Measurements from ENCODE around the gene SPATA2L. TPM values are rescaled to one million over a fixed set of nuclear protein-coding genes. Genes with fewer than 3 reads are reported as not detected.

The SPATA2L gene
- total and polyA plus RNA-seq, 10 of the 15 experiments (the other 5 are each of a cell fraction or from before 2014, with no cell fraction given) = 0.20 to 6.9 (median 3.9) TPM; not detected in 1

GRCh38 chr16:89688395-89688794 is 13.1 kb downstream of the SPATA2L start:
- Histone ChIP-seq H3K4me3 (no peak overlapping the region), H3K36me3 (ENCODE audit: control insufficient read depth in 2 of 2, insufficient read depth in 2 of 2, low read length in 1 of 2) (peaks cover 0 to 8% of the 10 kb centered on the region in 2 experiments; a peak in 3 of 4 replicates), H3K9ac (ENCODE audit: control insufficient read depth, insufficient read depth, low read length) (no peak overlapping the region), H3K4me1 (ENCODE audit: control insufficient read depth, insufficient read depth, low read length) (peaks cover 6% of the 10 kb centered on the region; the same call in 1 of the 2 replicates), H3K4me2 (ENCODE audit: control insufficient read depth, insufficient read depth) (0 out of 2 replicates have a peak overlapping the region, but pooled peaks have one; percentile 4), H3K79me2 (ENCODE audit: control insufficient read depth, insufficient read depth, low read length) (peaks cover 11% of the 10 kb centered on the region), H4K20me1 (ENCODE audit: control insufficient read depth, insufficient read depth) (no peaks in the 10 kb centered on the region), H3K27me3 (replicated peaks in 1 of 2; ENCODE audit: control insufficient read depth in 2 of 2, insufficient read depth in 2 of 2, low read length in 1 of 2) (no peaks in the 10 kb centered on the region), H3K27ac (ENCODE audit: control insufficient read depth, insufficient read depth) (no peak overlapping the region), H2AFZ (ENCODE audit: control insufficient read depth, low read depth, low read length) (no peak overlapping the region), H3K9me3 (replicated peaks; ENCODE audit: control insufficient read depth, insufficient read depth, low read length) (no peaks in the 10 kb centered on the region; the same call in 2 of the 3 replicates)
- 99% methylated on average over 5 of the region's 5 CpGs for WGBS (ENCODE audit: insufficient coverage, insufficient replicate concordance, low lambda C conversion rate, missing lambda C conversion rate)
- ATAC-seq (no peak), DNase-seq (ENCODE audit: low read depth, low spot score) (no peak), FAIRE-seq (no peak)
- in situ Hi-C loops (cut with MboI) = no loop called here
- SMC1A ChIA-PET (ENCODE audit: uncharacterized antibody, unreplicated experiment) = interaction anchor here (0.8 to 1.0 kb wide), 2 partner anchors 11 to 172 kb away, joined by 3 read pairs; no protein-coding TSS in a partner anchor
- TF ChIP-seq GABPA (IDR thresholded peaks at IDR 0.05; ENCODE audit: low read depth) = no peak
- no peak for TF ChIP-seq IRF3 (IDR thresholded peaks at IDR 0.05)
- TF ChIP-seq BCL3 (IDR thresholded peaks at IDR 0.05; ENCODE audit: borderline replicate concordance, insufficient read depth, low read depth, low read length, poor library complexity, severe bottlenecking) = no peak
- TF ChIP-seq ZNF217 (IDR thresholded peaks at IDR 0.05) = no peak
- no peak for TF ChIP-seq BACH1 (IDR thresholded peaks at IDR 0.05; ENCODE audit: borderline replicate concordance)
- no peak for TF ChIP-seq SREBF2 (IDR thresholded peaks at IDR 0.05; ENCODE audit: low read length)
- no peak for TF ChIP-seq SUZ12 (IDR thresholded peaks at IDR 0.05; ENCODE audit: unreplicated experiment)
- no peak for TF ChIP-seq MXI1 (IDR thresholded peaks at IDR 0.05; ENCODE audit: low read depth, low read length)
- TF ChIP-seq NRF1 (conservative IDR thresholded peaks at IDR 0.05; ENCODE audit: low read depth, low read length) = no peak
- TF ChIP-seq CBFB (IDR thresholded peaks at IDR 0.05; ENCODE audit: low read depth) = no peak
- TF ChIP-seq, protein P1, sequence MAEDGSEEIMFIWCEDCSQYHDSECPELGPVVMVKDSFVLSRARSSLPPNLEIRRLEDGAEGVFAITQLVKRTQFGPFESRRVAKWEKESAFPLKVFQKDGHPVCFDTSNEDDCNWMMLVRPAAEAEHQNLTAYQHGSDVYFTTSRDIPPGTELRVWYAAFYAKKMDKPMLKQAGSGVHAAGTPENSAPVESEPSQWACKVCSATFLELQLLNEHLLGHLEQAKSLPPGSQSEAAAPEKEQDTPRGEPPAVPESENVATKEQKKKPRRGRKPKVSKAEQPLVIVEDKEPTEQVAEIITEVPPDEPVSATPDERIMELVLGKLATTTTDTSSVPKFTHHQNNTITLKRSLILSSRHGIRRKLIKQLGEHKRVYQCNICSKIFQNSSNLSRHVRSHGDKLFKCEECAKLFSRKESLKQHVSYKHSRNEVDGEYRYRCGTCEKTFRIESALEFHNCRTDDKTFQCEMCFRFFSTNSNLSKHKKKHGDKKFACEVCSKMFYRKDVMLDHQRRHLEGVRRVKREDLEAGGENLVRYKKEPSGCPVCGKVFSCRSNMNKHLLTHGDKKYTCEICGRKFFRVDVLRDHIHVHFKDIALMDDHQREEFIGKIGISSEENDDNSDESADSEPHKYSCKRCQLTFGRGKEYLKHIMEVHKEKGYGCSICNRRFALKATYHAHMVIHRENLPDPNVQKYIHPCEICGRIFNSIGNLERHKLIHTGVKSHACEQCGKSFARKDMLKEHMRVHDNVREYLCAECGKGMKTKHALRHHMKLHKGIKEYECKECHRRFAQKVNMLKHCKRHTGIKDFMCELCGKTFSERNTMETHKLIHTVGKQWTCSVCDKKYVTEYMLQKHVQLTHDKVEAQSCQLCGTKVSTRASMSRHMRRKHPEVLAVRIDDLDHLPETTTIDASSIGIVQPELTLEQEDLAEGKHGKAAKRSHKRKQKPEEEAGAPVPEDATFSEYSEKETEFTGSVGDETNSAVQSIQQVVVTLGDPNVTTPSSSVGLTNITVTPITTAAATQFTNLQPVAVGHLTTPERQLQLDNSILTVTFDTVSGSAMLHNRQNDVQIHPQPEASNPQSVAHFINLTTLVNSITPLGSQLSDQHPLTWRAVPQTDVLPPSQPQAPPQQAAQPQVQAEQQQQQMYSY (CRISPR knock-in tag; IDR thresholded peaks at IDR 0.05) = no peak
- intact Hi-C loops (cut with micrococcal nuclease; ENCODE audit: unreplicated experiment) = no loop called here
- POLR2A ChIA-PET = interaction anchor here (0.7 to 1.0 kb wide), 3 partner anchors 9 to 154 kb away, joined by 3 to 7 read pairs (median 4); no protein-coding TSS in a partner anchor
- RAD21 ChIA-PET (ENCODE audit: unreplicated experiment) = no interaction called here
- BruUV-seq (replicated peaks) = TSS peak; percentile 72
- CTCF ChIA-PET = interaction anchor here (1.7 kb wide), 1 partner anchor 11 kb away, joined by 5 read pairs; no protein-coding TSS in a partner anchor
